ENCODE data around the gene CFAP299.
"Not testable (repeated sequence)": the region's sequence is repeated elsewhere in the genome, so short reads cannot be mapped to it uniquely, and the experiment has no call there.

Gene CFAP299

GRCh38 chr4:80335554-80336358 is at the start of gene CFAP299:
TSS of gene CFAP299 (plus strand) at chr4:80335730.
- TF ChIP-seq POLR2A (IDR thresholded peaks at IDR 0.05; ENCODE audit: low read depth, low read length): 0 out of 2 replicates have a peak, but pooled peaks have one; percentile 12
- DNase-seq (ENCODE audit: insufficient read length, low spot score) (peak; percentile 48), FAIRE-seq (peak; percentile 98)

GRCh38 chr4:80286451-80286850 is 49.1 kb upstream of the CFAP299 start:
- FAIRE-seq (peak; percentile 11), DNase-seq (ENCODE audit: insufficient read length, low spot score) (no peak)
- TF ChIP-seq POLR2A (IDR thresholded peaks at IDR 0.05; ENCODE audit: low read depth, low read length): no peak

GRCh38 chr4:80290665-80291064 is 44.9 kb upstream of the CFAP299 start:
- not testable (repeated sequence) for DNase-seq (ENCODE audit: insufficient read length, low spot score); FAIRE-seq

- FAIRE-seq (no peak), DNase-seq (ENCODE audit: insufficient read length, low spot score) (no peak)
Observed at GRCh38 chr4:80294206-80294605, 41.3 kb upstream of the CFAP299 start.

GRCh38 chr4:80295336-80295735 is 40.2 kb upstream of the CFAP299 start:
- DNase-seq (ENCODE audit: insufficient read length, low spot score): no peak
- no peak for TF ChIP-seq POLR2A (IDR thresholded peaks at IDR 0.05; ENCODE audit: low read depth, low read length)
- FAIRE-seq: no peak

More at GRCh38 chr4:80294206-80294605, 41.3 kb upstream of the CFAP299 start:
- TF ChIP-seq POLR2A (IDR thresholded peaks at IDR 0.05; ENCODE audit: low read depth, low read length): no peak

- no peak for TF ChIP-seq POLR2A (IDR thresholded peaks at IDR 0.05; ENCODE audit: low read depth, low read length)
- FAIRE-seq: no peak
Observed at GRCh38 chr4:80295826-80296225, 39.7 kb upstream of the CFAP299 start.

GRCh38 chr4:80301884-80302283 is 33.6 kb upstream of the CFAP299 start:
- TF ChIP-seq POLR2A (IDR thresholded peaks at IDR 0.05; ENCODE audit: low read depth, low read length): no peak
- FAIRE-seq: no peak
- no peak for DNase-seq (ENCODE audit: insufficient read length, low spot score)

More at GRCh38 chr4:80295826-80296225, 39.7 kb upstream of the CFAP299 start:
- no peak for DNase-seq (ENCODE audit: insufficient read length, low spot score)

GRCh38 chr4:80302616-80303223 is 32.8 kb upstream of the CFAP299 start:
- DNase-seq (ENCODE audit: insufficient read length, low spot score): no peak
- FAIRE-seq: no peak
- no peak for TF ChIP-seq POLR2A (IDR thresholded peaks at IDR 0.05; ENCODE audit: low read depth, low read length)

- DNase-seq (ENCODE audit: insufficient read length, low spot score) (no peak), FAIRE-seq (peak; percentile 85)
- no peak for TF ChIP-seq POLR2A (IDR thresholded peaks at IDR 0.05; ENCODE audit: low read depth, low read length)
Observed at GRCh38 chr4:80305466-80305865, 30.1 kb upstream of the CFAP299 start.

GRCh38 chr4:80306260-80306659 is 29.3 kb upstream of the CFAP299 start:
- FAIRE-seq (peak; percentile 69), DNase-seq (ENCODE audit: insufficient read length, low spot score) (no peak)
- TF ChIP-seq POLR2A (IDR thresholded peaks at IDR 0.05; ENCODE audit: low read depth, low read length): no peak

- FAIRE-seq: peak; percentile 74
- DNase-seq (ENCODE audit: insufficient read length, low spot score): no peak
- no peak for TF ChIP-seq POLR2A (IDR thresholded peaks at IDR 0.05; ENCODE audit: low read depth, low read length)
Observed at GRCh38 chr4:80307183-80307735, 28.3 kb upstream of the CFAP299 start.

GRCh38 chr4:80307774-80308465 is 27.6 kb upstream of the CFAP299 start:
- FAIRE-seq (peak; percentile 94), DNase-seq (ENCODE audit: insufficient read length, low spot score) (no peak)
- TF ChIP-seq POLR2A (IDR thresholded peaks at IDR 0.05; ENCODE audit: low read depth, low read length): no peak

GRCh38 chr4:80308466-80308822 is 27.1 kb upstream of the CFAP299 start:
- FAIRE-seq (peak; percentile 27), DNase-seq (ENCODE audit: insufficient read length, low spot score) (no peak)
- TF ChIP-seq POLR2A (IDR thresholded peaks at IDR 0.05; ENCODE audit: low read depth, low read length): no peak

All from H54 (cell line).